ENCODE measurements around the gene TYROBP.

DNA sequence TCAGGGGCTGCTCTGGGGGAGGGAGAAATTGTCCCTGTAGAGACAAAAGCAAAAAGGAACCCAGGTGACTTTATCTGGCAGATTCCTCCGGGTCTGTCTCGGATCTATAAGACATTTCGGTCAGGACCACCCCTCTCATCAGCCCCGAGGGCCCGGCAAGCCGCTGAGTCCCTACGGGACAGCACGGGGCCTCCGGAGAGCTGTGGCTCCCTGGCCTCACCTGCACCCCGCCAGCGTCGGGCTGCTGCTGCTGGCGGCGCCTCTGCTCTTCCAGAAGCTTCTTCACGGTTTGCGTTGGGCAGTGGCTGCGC, 9.6 kb downstream of the TYROBP start:
- TF ChIP-seq CTCF (IDR thresholded peaks at IDR 0.05; ENCODE audit: low read length) (no peak), EZH2 (IDR thresholded peaks at IDR 0.05; ENCODE audit: borderline replicate concordance, low read length) (no peak)

All from OCI-LY1 (cell line).